CD14-positive monocyte (primary cell): ENCODE data around the gene POU2F1. TPM values are rescaled to one million over a fixed set of nuclear protein-coding genes. Genes with fewer than 3 reads are reported as not detected.

ENCODE experiments used
- DNase-seq, 3 donors: peaks; one replicate each; pipeline ENCODE4 v3.0.0-alpha.2; 2011 to 2022
- H2AFZ ChIP-seq: 2 replicates; pipeline ENCODE4 v1.6.0; 2012; ENCODE audit warnings: mild to moderate bottlenecking, low read depth, low read length, inconsistent platforms; ENCODE audit not compliant: insufficient read depth, poor library complexity, severe bottlenecking
- H3K27ac ChIP-seq, 2 donors: 1 replicate in 1 of 2; 2 replicates in 1 of 2; pipeline ENCODE4 v1.5.1; 2012 to 2013; ENCODE audit warnings: low read length in 2 of 2, control low read depth in 1 of 2, inconsistent platforms in 1 of 2, low read depth in 1 of 2, mild to moderate bottlenecking in 1 of 2
- H3K27me3 ChIP-seq, 2 donors: one replicate each; pipeline versions ENCODE4 v1.6.0 to v1.6.1; 2011 to 2013; ENCODE audit warnings: low read length in 2 of 2; ENCODE audit not compliant: control insufficient read depth in 2 of 2, insufficient read depth in 2 of 2
- H3K36me3 ChIP-seq, 2 donors: replicated peaks in 1 of 2; 1 replicate in 1 of 2; 2 replicates in 1 of 2; pipeline versions ENCODE4 v1.5.1 to v1.6.1; 2012 to 2013; ENCODE audit warnings: low read length in 2 of 2, control low read depth in 1 of 2, inconsistent platforms in 1 of 2, mild to moderate bottlenecking in 1 of 2; ENCODE audit not compliant: insufficient read depth in 2 of 2, control insufficient read depth in 1 of 2
- H3K4me1 ChIP-seq, 2 donors: 1 replicate in 1 of 2; 2 replicates in 1 of 2; pipeline versions ENCODE4 v1.5.1 to v1.6.1; 2012 to 2013; ENCODE audit warnings: low read length in 2 of 2, control low read depth in 1 of 2, inconsistent platforms in 1 of 2, mild to moderate bottlenecking in 1 of 2, moderate library complexity in 1 of 2; ENCODE audit not compliant: insufficient read depth in 2 of 2, control insufficient read depth in 1 of 2
- H3K4me2 ChIP-seq: replicated peaks from 2 replicates; pipeline ENCODE3; 2012; ENCODE audit warnings: low read length, moderate library complexity, mild to moderate bottlenecking; ENCODE audit not compliant: poor library complexity, severe bottlenecking; ENCODE audit errors: extremely low read depth
- H3K4me3 ChIP-seq, 3 experiments: fragments of 200-600 bp in 1 of 3; sonication (generic) in 1 of 3; replicated peaks in 1 of 3; 1 replicate in 2 of 3; 2 replicates in 1 of 3; pipeline ENCODE4 v1.5.1; 2011 to 2013; ENCODE audit warnings: low read length in 3 of 3, mild to moderate bottlenecking in 3 of 3, control low read depth in 2 of 3, low read depth in 2 of 3, inconsistent platforms in 1 of 3, moderate library complexity in 1 of 3
- H3K79me2 ChIP-seq: 2 replicates; pipeline ENCODE4 v1.6.0; 2012; ENCODE audit warnings: mild to moderate bottlenecking, control low read depth, inconsistent platforms, low read length, moderate library complexity; ENCODE audit not compliant: insufficient read depth
- H3K9ac ChIP-seq: 2 replicates; pipeline ENCODE4 v1.6.0; 2017; ENCODE audit warnings: low read length, mild to moderate bottlenecking; ENCODE audit not compliant: insufficient read depth, poor library complexity, severe bottlenecking
- H3K9me3 ChIP-seq, 2 donors: replicated peaks in 1 of 2; 1 replicate in 1 of 2; 2 replicates in 1 of 2; pipeline versions ENCODE4 v1.5.1 to v1.6.1; 2012 to 2013; ENCODE audit warnings: low read length in 2 of 2, control low read depth in 1 of 2; ENCODE audit not compliant: control insufficient read depth in 1 of 2, insufficient read depth in 1 of 2
- H4K20me1 ChIP-seq: 2 replicates; pipeline ENCODE4 v1.6.0; 2012; ENCODE audit warnings: mild to moderate bottlenecking, low read length, control low read depth, moderate library complexity; ENCODE audit not compliant: insufficient read depth
- H3K27ac Mint-ChIP-seq, 7 donors: one replicate each; pipeline ENCODE4 v1.8.0; 2020; ENCODE audit warnings: mild to moderate bottlenecking in 7 of 7, mixed read lengths in 7 of 7, moderate library complexity in 6 of 7, inconsistent platforms in 2 of 7
- H3K27me3 Mint-ChIP-seq, 3 donors: one replicate each; pipeline ENCODE4 v1.8.0; 2021 to 2022; ENCODE audit warnings: low read depth in 3 of 3, mild to moderate bottlenecking in 3 of 3, mixed read lengths in 3 of 3, moderate library complexity in 3 of 3, inconsistent platforms in 1 of 3
- H3K36me3 Mint-ChIP-seq, 2 donors: one replicate each; pipeline ENCODE4 v1.8.0; 2020; ENCODE audit warnings: mixed read lengths in 2 of 2, inconsistent platforms in 1 of 2, mild to moderate bottlenecking in 1 of 2
- H3K4me1 Mint-ChIP-seq: one replicate; pipeline ENCODE4 v1.8.0; 2020; ENCODE audit warnings: mild to moderate bottlenecking, mixed read lengths
- H3K4me3 Mint-ChIP-seq, 2 donors: one replicate each; pipeline ENCODE4 v1.8.0; 2020; ENCODE audit warnings: mild to moderate bottlenecking in 2 of 2, mixed read lengths in 2 of 2, moderate library complexity in 1 of 2
- H3K9me3 Mint-ChIP-seq, 7 donors: one replicate each; pipeline ENCODE4 v1.8.0; 2020 to 2022; ENCODE audit warnings: mixed read lengths in 7 of 7, mild to moderate bottlenecking in 6 of 7, moderate library complexity in 6 of 7, inconsistent platforms in 2 of 7
- CTCF ChIP-seq: fragments of 200-600 bp; IDR thresholded peaks from one replicate; pipeline ENCODE4 v1.8.0; 2022; ENCODE audit warnings: antibody characterized with exemption, mild to moderate bottlenecking
- WGBS: methylation state at CpG from one replicate; pipeline ENCODE4 v1.1.5; 2013; ENCODE audit warnings: missing lambda C conversion rate; ENCODE audit not compliant: insufficient coverage; 5-methylcytosine and 5-hydroxymethylcytosine counted together
- intact Hi-C, 2 donors: fragments of 100-400 bp; cut with micrococcal nuclease; formaldehyde crosslinking; loops; one replicate each; pipeline versions ENCODE4 v1.15.0 to v1.15.1; 2023
- polyA plus RNA-seq, 3 donors: library from polyadenylated mRNA; depleted of rRNA in 1 of 3; unstranded in 2 of 3; stranded (reverse) in 1 of 3; fragments of 300-500 nt in 2 of 3; fragments of >200 nt in 1 of 3; fragmentation: Illumina TruSeq in 2 of 3; gene quantifications; 1 replicate in 2 of 3; 2 replicates in 1 of 3; pipeline ENCODE4 v1.2.3, GENCODE V29; 2012 to 2021

POU2F1 gene
- polyA plus RNA-seq, 3 donors: 2.3 to 4.2 (median 3.9) TPM

- Histone ChIP-seq H3K9me3 (no peaks in the 10 kb centered on the region), H4K20me1 (no peaks in the 10 kb centered on the region), H2AFZ (no peak overlapping the region), H3K79me2 (peaks cover 4% of the 10 kb centered on the region), H3K4me1 (peaks cover 4 to 8% of the 10 kb centered on the region in 2 donors), H3K4me2 (no peak overlapping the region), H3K27ac (no peak overlapping the region), H3K27me3 (no peaks in the 10 kb centered on the region), H3K9ac (no peak overlapping the region), H3K4me3 (no peak overlapping the region), H3K36me3 (no peaks in the 10 kb centered on the region)
- Mint-ChIP-seq H3K27ac (no peak overlapping the region), H3K27me3 (peaks cover 0 to 2% (median 0%) of the 10 kb centered on the region in 3 donors), H3K4me3 (no peak overlapping the region), H3K36me3 (no peaks in the 10 kb centered on the region), H3K4me1 (peaks cover 10% of the 10 kb centered on the region), H3K9me3 (no peaks in the 10 kb centered on the region)
- intact Hi-C loops: no loop called here
- TF ChIP-seq CTCF: no peak
- DNase-seq: no peak
These were observed 3.9 kb upstream of the POU2F1 start for GRCh38 chr1:167216809-167217208.

- DNase-seq: no peak
- Histone ChIP-seq H3K9ac (no peak overlapping the region), H3K4me1 (peaks cover 11 to 18% of the 10 kb centered on the region in 2 donors), H3K4me3 (peak overlapping the region; percentile 82 to 91 (median 91)), H3K27ac (no peak overlapping the region), H3K27me3 (no peaks in the 10 kb centered on the region), H4K20me1 (no peaks in the 10 kb centered on the region), H3K9me3 (no peaks in the 10 kb centered on the region), H3K4me2 (peak overlapping the region; percentile 93), H2AFZ (peak overlapping the region; percentile 94), H3K36me3 (no peaks in the 10 kb centered on the region), H3K79me2 (peaks cover 21% of the 10 kb centered on the region)
- no peaks in the 10 kb centered on the region for H3K9me3 Mint-ChIP-seq
- H3K27ac Mint-ChIP-seq: no peak overlapping the region
- no peak for TF ChIP-seq CTCF
- intact Hi-C loops: no loop called here
- no peaks in the 10 kb centered on the region for H3K27me3 Mint-ChIP-seq
- WGBS: 65% methylated on average over 2 of the region's 5 CpGs
- H3K4me3 Mint-ChIP-seq: peak overlapping the region; percentile 90 to 98
- H3K36me3 Mint-ChIP-seq: no peaks in the 10 kb centered on the region
- peaks cover 30% of the 10 kb centered on the region for H3K4me1 Mint-ChIP-seq
These were observed 1.5 kb upstream of the POU2F1 start for GRCh38 chr1:167219194-167219593.
